SH-SY5Y (cell line): ENCODE measurements around the gene ATXN7.

ENCODE experiments used
- GATA2 ChIP-seq: IDR thresholded peaks from 2 replicates; pipeline ENCODE4 v1.6.1; 2011; ENCODE audit warnings: mild to moderate bottlenecking, low read depth, low read length
- GATA3 ChIP-seq: IDR thresholded peaks from 2 replicates; pipeline ENCODE4 v1.6.1; 2011; ENCODE audit warnings: low read depth, mild to moderate bottlenecking, low read length, moderate library complexity

GRCh38 chr3:63878394-63879060, 14.9 kb downstream of the ATXN7 start:
- no peak for TF ChIP-seq GATA2
- TF ChIP-seq GATA3, result no peak
